ENCODE results near the gene TBX10. TPM values are rescaled to one million over a fixed set of nuclear protein-coding genes. Genes with fewer than 3 reads are reported as not detected.

Gene TBX10
- total RNA-seq, 1 experiment from 2014 or later: not detected

DNA sequence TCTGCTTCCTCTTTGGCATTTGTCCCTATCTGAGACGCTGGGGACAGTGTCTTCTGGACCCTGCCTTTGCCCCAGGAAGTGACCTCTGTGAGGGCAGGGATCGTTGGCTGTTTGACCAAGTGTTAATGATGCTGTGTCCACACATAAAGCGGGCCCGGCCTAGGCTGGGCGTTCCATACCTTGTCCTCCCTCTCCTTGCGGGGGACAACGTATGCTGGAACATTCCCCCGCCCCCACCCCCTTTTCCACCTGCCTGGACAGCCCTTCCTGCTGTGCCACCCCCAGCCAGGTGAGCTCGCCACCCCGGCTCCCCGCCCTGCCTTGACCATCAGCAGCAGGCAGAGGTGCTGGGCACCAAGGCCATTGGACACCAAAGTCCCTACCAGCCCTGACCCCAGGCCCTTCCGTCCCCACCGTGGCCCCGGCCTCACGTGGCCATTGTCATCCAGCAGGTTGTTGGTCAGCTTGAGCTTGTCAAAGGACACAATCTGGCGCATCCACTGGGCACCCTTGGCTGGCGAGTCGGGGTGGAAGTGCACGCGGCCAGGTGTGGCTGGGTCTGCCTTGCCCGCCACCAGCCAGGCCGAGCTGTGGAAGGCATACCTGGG lies 5.7 kb downstream of the TBX10 start:
- ChIA-PET POLR2A (ENCODE audit: low non-redundant PET) (no interaction called here), CTCF (no interaction called here)
- H3K9me3 ChIP-seq (ENCODE audit: low read depth, low read length, poor library complexity, severe bottlenecking): no peaks in the 10 kb centered on the region
- no peak overlapping the region for H3K4me3 ChIP-seq (ENCODE audit: low read depth, low read length, poor library complexity, severe bottlenecking)
- H3K36me3 ChIP-seq (ENCODE audit: insufficient read depth, low read length, poor library complexity, severe bottlenecking): no peaks in the 10 kb centered on the region
- H3K4me1 ChIP-seq (ENCODE audit: insufficient read depth, low read length, poor library complexity, severe bottlenecking): peaks cover 11% of the 10 kb centered on the region
- no peaks in the 10 kb centered on the region for H3K27me3 ChIP-seq (replicated peaks; ENCODE audit: insufficient read depth, low read depth, low read length, poor library complexity)
- BruUV-seq (replicated peaks): no TSS peak
- no peak for TF ChIP-seq EZH2 (IDR thresholded peaks at IDR 0.05; ENCODE audit: borderline replicate concordance, low read depth, low read length, poor library complexity, severe bottlenecking)
- TF ChIP-seq, protein P1, sequence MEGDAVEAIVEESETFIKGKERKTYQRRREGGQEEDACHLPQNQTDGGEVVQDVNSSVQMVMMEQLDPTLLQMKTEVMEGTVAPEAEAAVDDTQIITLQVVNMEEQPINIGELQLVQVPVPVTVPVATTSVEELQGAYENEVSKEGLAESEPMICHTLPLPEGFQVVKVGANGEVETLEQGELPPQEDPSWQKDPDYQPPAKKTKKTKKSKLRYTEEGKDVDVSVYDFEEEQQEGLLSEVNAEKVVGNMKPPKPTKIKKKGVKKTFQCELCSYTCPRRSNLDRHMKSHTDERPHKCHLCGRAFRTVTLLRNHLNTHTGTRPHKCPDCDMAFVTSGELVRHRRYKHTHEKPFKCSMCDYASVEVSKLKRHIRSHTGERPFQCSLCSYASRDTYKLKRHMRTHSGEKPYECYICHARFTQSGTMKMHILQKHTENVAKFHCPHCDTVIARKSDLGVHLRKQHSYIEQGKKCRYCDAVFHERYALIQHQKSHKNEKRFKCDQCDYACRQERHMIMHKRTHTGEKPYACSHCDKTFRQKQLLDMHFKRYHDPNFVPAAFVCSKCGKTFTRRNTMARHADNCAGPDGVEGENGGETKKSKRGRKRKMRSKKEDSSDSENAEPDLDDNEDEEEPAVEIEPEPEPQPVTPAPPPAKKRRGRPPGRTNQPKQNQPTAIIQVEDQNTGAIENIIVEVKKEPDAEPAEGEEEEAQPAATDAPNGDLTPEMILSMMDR (conservative IDR thresholded peaks at IDR 0.05; ENCODE audit: low read depth, low read length): no peak
- no peak for DNase-seq (ENCODE audit: low spot score)
- no peak overlapping the region for H3K27ac ChIP-seq (ENCODE audit: low read depth, low read length, poor library complexity, severe bottlenecking)
- intact Hi-C loops (cut with micrococcal nuclease; ENCODE audit: unreplicated experiment): loop anchor here (5.0 kb wide), 1 partner anchor 168 kb away; no protein-coding TSS in a partner anchor

DNA sequence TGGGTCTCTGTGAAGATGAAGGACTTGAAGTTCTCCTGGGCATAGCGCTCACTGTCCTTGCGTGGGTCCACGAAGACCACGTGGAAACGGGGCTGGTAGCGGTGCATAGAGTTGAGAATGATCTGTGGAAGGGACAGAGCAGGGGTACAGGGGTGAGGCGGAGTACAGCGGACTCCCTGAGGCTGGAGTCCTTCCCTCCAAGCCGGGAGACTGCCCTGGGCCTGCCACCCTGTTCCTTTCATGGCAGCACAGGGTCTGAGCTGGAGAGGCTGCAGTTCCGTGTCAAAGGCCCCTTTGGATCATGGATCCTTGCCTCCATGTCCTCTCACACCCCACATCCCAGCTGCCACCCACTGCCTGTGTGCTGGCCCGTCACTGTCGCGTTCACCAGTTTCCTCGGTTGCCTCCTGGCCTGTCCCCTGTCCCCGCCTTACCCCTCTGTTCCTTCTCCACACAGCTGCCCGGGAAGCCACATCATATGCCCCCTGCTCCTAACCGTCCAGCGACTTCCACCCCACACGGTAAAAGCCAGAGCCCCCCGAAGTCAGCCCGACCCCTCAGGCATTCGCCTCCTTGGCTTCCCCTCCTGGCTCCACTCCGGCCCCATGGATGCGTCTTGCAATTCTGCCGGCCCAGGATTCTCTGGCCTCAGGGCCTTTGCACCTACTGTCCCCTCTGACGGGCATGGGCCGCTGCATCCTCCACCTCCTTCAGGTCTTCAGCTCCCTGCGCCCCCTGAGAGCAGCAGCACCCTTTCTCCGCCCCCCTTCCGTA lies 6.4 kb downstream of the TBX10 start:
- H3K9me3 ChIP-seq (ENCODE audit: low read depth, low read length, poor library complexity, severe bottlenecking): no peaks in the 10 kb centered on the region
- ChIA-PET CTCF (no interaction called here), POLR2A (ENCODE audit: low non-redundant PET) (no interaction called here)
- TF ChIP-seq, protein P1 (conservative IDR thresholded peaks at IDR 0.05; ENCODE audit: low read depth, low read length): no peak
- no peak for TF ChIP-seq EZH2 (IDR thresholded peaks at IDR 0.05; ENCODE audit: borderline replicate concordance, low read depth, low read length, poor library complexity, severe bottlenecking)
- peaks cover 11% of the 10 kb centered on the region for H3K4me1 ChIP-seq (ENCODE audit: insufficient read depth, low read length, poor library complexity, severe bottlenecking)
- no peaks in the 10 kb centered on the region for H3K27me3 ChIP-seq (replicated peaks; ENCODE audit: insufficient read depth, low read depth, low read length, poor library complexity)
- no peak overlapping the region for H3K27ac ChIP-seq (ENCODE audit: low read depth, low read length, poor library complexity, severe bottlenecking)
- no peak overlapping the region for H3K4me3 ChIP-seq (ENCODE audit: low read depth, low read length, poor library complexity, severe bottlenecking)
- no TSS peak for BruUV-seq (replicated peaks)
- H3K36me3 ChIP-seq (ENCODE audit: insufficient read depth, low read length, poor library complexity, severe bottlenecking): no peaks in the 10 kb centered on the region
- DNase-seq (ENCODE audit: low spot score): no peak
- intact Hi-C loops (cut with micrococcal nuclease; ENCODE audit: unreplicated experiment): loop anchor here (5.0 kb wide), 1 partner anchor 169 kb away; no protein-coding TSS in a partner anchor

GRCh38 chr11:67632175-67632981 lies 7.2 kb downstream of the TBX10 start:
- intact Hi-C loops (cut with micrococcal nuclease; ENCODE audit: unreplicated experiment): loop anchor here (5.0 kb wide), 1 partner anchor 170 kb away; no protein-coding TSS in a partner anchor
- POLR2A ChIA-PET (ENCODE audit: low non-redundant PET): no interaction called here
- Histone ChIP-seq H3K4me3 (ENCODE audit: low read depth, low read length, poor library complexity, severe bottlenecking) (no peak overlapping the region), H3K4me1 (ENCODE audit: insufficient read depth, low read length, poor library complexity, severe bottlenecking) (peaks cover 11% of the 10 kb centered on the region), H3K9me3 (ENCODE audit: low read depth, low read length, poor library complexity, severe bottlenecking) (no peaks in the 10 kb centered on the region), H3K27me3 (replicated peaks; ENCODE audit: insufficient read depth, low read depth, low read length, poor library complexity) (no peaks in the 10 kb centered on the region), H3K27ac (ENCODE audit: low read depth, low read length, poor library complexity, severe bottlenecking) (no peak overlapping the region), H3K36me3 (ENCODE audit: insufficient read depth, low read length, poor library complexity, severe bottlenecking) (no peaks in the 10 kb centered on the region)
- CTCF ChIA-PET: no interaction called here
- TF ChIP-seq, protein P1 (conservative IDR thresholded peaks at IDR 0.05; ENCODE audit: low read depth, low read length): no peak
- no peak for TF ChIP-seq EZH2 (IDR thresholded peaks at IDR 0.05; ENCODE audit: borderline replicate concordance, low read depth, low read length, poor library complexity, severe bottlenecking)
- BruUV-seq (replicated peaks): no TSS peak
- no peak for DNase-seq (ENCODE audit: low spot score)

All from A673 (cell line).